ENCODE measurements around the gene TFAP2A.

DNA sequence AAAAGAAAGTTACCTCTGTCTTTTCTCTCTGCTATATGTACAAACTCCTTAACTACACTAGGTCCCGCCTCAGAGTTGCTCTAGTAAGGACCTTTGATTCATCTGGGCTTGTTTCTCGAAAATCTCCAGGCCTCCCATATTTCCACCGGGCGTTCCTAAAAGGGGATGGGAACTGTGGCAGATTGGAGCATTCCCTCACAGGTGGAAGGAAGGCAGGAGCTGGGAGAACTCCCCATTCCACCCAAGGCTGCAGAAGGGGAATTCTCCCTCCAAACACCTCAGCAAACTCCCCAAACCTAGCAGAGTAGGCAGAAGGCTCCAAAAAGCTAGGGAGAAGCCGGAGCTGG lies 1.6 kb upstream of the TFAP2A start:
- TF ChIP-seq CTCF (conservative IDR thresholded peaks at IDR 0.05 in 1 of 2, IDR thresholded peaks at IDR 0.05 in 1 of 2; ENCODE audit: low read depth in 1 of 2, low read length in 2 of 2) (no peak), EZH2 (IDR thresholded peaks at IDR 0.05; ENCODE audit: low read length, missing control alignments) (no peak)

Data from fibroblast of lung (primary cell).